PFSK-1 (cell line): ENCODE measurements around the gene AP3B1.

ENCODE experiments used
- FOXP2 ChIP-seq: optimal IDR thresholded peaks from 2 replicates; pipeline ENCODE3; 2011; ENCODE audit warnings: borderline replicate concordance, control low read depth, inconsistent platforms; ENCODE audit not compliant: insufficient read depth; ENCODE audit errors: extremely low read length, extremely low read depth
- POLR2AphosphoS5 ChIP-seq: IDR thresholded peaks from 2 replicates; pipeline ENCODE4 v1.6.1; 2012; ENCODE audit warnings: low read depth, mild to moderate bottlenecking, control low read depth, low read length, moderate library complexity
- SIN3A ChIP-seq: IDR thresholded peaks from 2 replicates; pipeline ENCODE4 v1.6.1; 2012; ENCODE audit warnings: mild to moderate bottlenecking, low read length, moderate library complexity, borderline replicate concordance; ENCODE audit not compliant: insufficient read depth
- TAF1 ChIP-seq: IDR thresholded peaks from 2 replicates; pipeline ENCODE4 v1.6.1; 2012; ENCODE audit warnings: low read length, control low read depth, borderline replicate concordance; ENCODE audit not compliant: insufficient read depth

DNA sequence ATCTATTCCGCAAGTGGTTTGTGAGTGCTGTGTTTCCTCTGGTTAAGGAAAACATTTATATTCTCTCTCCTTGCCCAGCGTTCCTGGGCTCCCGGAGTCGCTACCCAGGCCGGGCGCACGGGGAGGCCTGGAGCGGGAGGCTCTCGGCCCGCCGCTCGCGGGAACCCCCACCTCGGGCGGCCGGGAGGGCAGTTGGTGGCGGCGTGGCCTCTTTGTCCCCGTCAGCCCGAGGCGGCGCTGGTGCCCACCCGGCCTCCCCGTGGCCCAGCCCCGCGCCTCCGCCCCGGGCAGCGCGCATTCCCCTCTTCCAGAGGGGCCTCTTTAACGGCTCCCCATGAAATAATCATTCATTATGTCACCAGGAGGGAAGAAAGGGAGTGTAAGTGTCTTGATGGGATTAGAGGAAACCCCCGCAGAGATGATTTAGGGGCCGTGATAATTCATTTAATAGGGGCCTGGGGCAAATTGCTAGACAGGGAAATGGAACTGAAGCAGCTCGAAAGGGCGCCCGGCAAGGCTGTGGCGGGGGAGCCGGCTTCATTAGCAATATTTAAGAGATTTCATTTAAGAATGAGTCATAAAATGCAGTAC lies 336.5 kb downstream of the AP3B1 start:
- peak; percentile 24; the same call in 1 of the 2 replicates for TF ChIP-seq TAF1
- no peak for TF ChIP-seq POLR2AphosphoS5
- peak; percentile 59; the same call in 1 of the 2 replicates for TF ChIP-seq SIN3A
- TF ChIP-seq FOXP2, result no peak
